HG03108 (cell line): ENCODE results near the gene ALAD.
"Not testable (repeated sequence)": the region's sequence is repeated elsewhere in the genome, so short reads cannot be mapped to it uniquely, and the experiment has no call there.

Experiments
- ATAC-seq: cut with Tn5 transposase; IDR thresholded peaks from one replicate; pipeline ENCODE4 v1.9.1; 2021; ENCODE audit warnings: moderate library complexity; ENCODE audit not compliant: unreplicated experiment

The ALAD gene

GRCh38 chr9:113401027-113401792 is at the start of gene ALAD:
ALAD (minus strand) TSS chr9:113401284; CDS start chr9:113393559, 7,725 bp downstream.
- peak; percentile 99 for ATAC-seq

- ATAC-seq, result no peak
Observed at GRCh38 chr9:113449376-113449775, 48.3 kb upstream of the ALAD start.

GRCh38 chr9:113446323-113446740 is 45.2 kb upstream of the ALAD start:
- no peak for ATAC-seq

- no peak for ATAC-seq
Observed at GRCh38 chr9:113444736-113445135, 43.7 kb upstream of the ALAD start.

GRCh38 chr9:113437716-113438115 is 36.6 kb upstream of the ALAD start:
- ATAC-seq, result not testable (repeated sequence)

GRCh38 chr9:113436728-113437515 is 35.8 kb upstream of the ALAD start:
- ATAC-seq, result no peak

- ATAC-seq, result no peak
Observed at GRCh38 chr9:113431191-113431590, 30.1 kb upstream of the ALAD start.

GRCh38 chr9:113428062-113428615 is 27.1 kb upstream of the ALAD start:
- no peak for ATAC-seq

GRCh38 chr9:113427629-113428028 is 26.5 kb upstream of the ALAD start:
- ATAC-seq, result no peak

GRCh38 chr9:113426701-113427100 is 25.6 kb upstream of the ALAD start:
- no peak for ATAC-seq

GRCh38 chr9:113425072-113425471 is 24.0 kb upstream of the ALAD start:
- no peak for ATAC-seq

- no peak for ATAC-seq
Observed at GRCh38 chr9:113421726-113422125, 20.6 kb upstream of the ALAD start.

- no peak for ATAC-seq
Observed at GRCh38 chr9:113417370-113417769, 16.3 kb upstream of the ALAD start.

- ATAC-seq, result peak; percentile 94
Observed at GRCh38 chr9:113416149-113416721, 15.2 kb upstream of the ALAD start.

- ATAC-seq, result peak; percentile 91
Observed at GRCh38 chr9:113410207-113410864, 9.3 kb upstream of the ALAD start, which contains the start of the genes C9orf43 and POLE3. C9orf43 (plus strand) TSS chr9:113410747; CDS start chr9:113413494, 2,747 bp downstream. POLE3 (minus strand) TSS chr9:113410675; CDS start chr9:113410293, 382 bp downstream.

GRCh38 chr9:113409883-113410206 is 8.8 kb upstream of the ALAD start:
- ATAC-seq, result no peak

GRCh38 chr9:113409481-113409880 is 8.4 kb upstream of the ALAD start:
- no peak for ATAC-seq

GRCh38 chr9:113406873-113407511 is 5.9 kb upstream of the ALAD start:
- not testable (repeated sequence) for ATAC-seq

- ATAC-seq, result not testable (repeated sequence)
Observed at GRCh38 chr9:113406353-113406752, 5.3 kb upstream of the ALAD start.

- ATAC-seq, result no peak
Observed at GRCh38 chr9:113403646-113404045, 2.6 kb upstream of the ALAD start.
